HG02588 (cell line): ENCODE measurements around the gene TRAPPC14.
"Not testable (repeated sequence)": the region's sequence is repeated elsewhere in the genome, so short reads cannot be mapped to it uniquely, and the experiment has no call there.

Experiments used
- ATAC-seq: cut with Tn5 transposase; IDR thresholded peaks from one replicate; pipeline ENCODE4 v1.9.1; 2021; ENCODE audit warnings: mild to moderate bottlenecking, moderate library complexity; ENCODE audit not compliant: unreplicated experiment

The TRAPPC14 gene

DNA sequence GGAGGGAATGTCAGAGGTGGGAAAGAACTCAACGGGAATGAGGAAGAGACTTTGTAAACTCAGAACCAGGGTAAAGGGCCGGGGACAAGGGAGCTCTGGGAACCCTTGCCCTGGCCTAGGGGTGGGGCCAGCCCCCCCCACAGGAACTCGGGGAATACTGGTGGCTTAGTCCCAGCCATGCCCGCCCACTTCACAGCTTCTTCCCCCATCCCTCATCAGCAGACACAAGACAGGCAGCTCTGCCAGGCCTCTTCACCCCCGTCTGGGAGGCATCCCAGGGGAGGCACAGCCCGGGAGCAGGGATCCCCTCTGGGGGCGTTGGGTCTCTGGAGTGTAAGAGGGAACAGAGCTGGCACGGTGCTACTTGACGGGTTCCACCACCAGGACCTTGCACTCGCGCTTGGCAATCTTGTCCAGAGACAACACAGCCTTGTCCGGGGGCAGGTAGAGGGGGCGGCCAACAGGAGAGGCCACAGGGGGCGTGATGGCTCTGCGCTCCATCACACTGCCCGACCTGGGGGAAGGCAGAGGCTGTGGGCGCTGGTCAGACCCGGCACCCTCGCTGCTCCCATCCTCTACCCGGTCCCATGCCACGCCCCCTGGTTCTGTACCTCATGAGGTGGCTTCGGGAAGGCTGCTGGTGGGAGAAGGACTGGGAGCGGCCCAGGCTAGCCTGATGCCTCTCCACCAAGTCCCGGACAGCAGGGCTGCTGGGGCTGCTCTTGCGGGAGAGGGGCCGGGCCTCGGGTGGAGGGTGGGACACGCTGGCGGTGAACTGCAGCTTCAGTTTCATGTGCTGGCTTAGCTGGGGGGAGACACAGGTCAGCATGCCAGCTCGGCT is 3.7 kb downstream of the TRAPPC14 start:
- ATAC-seq, result no peak

- no peak for ATAC-seq
These were observed 4.6 kb downstream of the TRAPPC14 start for GRCh38 chr7:100153708-100154535.

DNA sequence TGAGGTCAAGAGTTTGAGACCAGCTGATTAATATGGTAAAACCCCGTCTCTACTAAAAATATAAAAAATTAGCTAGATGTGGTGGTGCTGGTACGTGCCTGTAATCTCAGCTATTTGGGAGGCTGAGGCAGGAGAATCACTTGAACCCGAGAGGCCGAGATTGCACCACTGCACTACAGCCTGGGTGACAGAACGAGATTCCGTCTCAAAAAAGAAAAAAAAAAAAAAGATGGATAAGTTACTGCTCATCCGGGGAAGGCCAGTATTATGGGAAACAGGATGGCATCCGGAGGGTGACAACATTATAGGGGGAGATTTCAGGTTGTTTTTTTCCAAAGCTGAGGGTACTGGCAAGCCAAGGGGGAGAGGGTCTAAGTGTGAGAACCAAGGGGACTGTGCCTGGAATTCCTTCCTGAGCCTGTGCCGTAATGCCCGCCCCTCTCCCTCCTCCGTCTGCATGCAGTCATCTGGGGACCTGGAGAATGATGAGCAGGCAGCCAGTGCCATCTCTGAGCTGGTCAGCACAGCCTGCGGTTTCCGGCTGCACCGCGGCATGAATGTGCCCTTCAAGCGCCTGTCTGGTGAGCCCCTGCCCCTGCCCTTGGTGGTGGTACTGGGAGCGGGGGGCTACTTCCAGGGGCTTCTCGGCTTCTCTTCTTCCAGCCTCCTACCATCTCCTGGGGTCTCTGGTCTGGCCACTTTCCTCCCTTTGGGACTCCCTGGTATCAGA is 5.4 kb downstream of the TRAPPC14 start:
- ATAC-seq, result no peak

DNA sequence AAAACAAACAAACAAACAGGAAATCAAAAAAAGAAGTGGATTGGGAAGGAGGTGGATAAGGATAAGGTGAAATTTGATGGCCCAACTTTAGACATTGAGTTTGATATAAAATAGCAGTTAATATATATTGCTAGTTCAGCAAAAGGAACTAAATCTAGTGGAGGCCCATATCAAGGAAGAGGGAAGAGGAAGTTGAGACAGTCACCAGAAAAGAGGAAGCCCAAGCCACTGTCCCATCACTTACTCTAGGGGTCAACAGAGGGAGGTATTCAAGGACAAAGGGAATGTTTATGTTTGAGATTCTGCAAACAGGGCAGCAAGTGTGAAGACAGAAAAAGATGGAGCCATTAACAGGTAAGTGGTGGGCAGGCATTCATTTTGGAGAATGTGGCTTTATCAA is 6.1 kb downstream of the TRAPPC14 start:
- no peak for ATAC-seq

- ATAC-seq, result peak; percentile 98
These were observed 9.8 kb downstream of the TRAPPC14 start, which contains the start of gene LAMTOR4 for GRCh38 chr7:100148559-100149328. Gene LAMTOR4, plus strand, starts transcription at chr7:100148918. Its CDS starts 55 bp downstream, at chr7:100148973.

GRCh38 chr7:100148225-100148558 is 10.3 kb downstream of the TRAPPC14 start:
- ATAC-seq, result no peak

DNA sequence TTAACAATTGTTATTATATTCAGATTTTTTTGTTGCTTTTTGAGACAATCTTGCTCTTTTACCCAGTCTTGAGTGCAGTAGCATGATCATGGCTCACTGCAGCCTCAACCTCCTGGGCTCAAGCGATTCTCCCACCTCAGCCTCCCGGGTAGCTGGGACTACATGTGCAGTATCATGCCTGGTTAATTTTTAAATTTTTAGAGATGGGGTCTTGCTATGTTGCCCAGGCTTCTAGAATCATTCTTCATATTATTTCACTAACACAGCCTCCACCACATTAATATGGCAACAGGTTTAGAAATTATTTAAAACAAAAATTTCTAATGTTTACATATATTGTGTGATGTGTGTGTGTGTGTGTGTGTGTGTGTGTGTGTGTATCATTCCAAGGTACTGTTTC is 11.2 kb downstream of the TRAPPC14 start:
- no peak for ATAC-seq

- ATAC-seq, result not testable (repeated sequence)
These were observed 12.2 kb downstream of the TRAPPC14 start for GRCh38 chr7:100146350-100146749.

DNA sequence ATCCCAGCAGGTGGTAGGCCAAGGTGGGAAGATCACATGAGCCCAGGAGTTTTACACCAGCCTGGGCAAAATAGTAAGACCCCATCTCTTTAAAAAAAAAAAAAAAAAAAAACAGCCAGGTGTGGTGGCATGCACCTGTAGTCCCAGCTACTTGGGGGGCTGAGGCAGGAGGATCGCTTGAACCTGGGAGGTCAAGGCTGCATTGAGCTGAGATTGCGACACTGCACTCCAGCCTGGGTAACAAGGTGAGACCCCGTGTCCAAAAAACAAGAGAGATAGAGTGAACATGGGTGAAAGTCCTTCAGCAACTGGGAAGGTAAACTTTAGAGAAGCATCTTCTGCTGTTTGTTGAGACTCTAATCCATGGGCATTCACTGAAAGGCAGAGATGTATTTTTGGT is 16.1 kb downstream of the TRAPPC14 start:
- no peak for ATAC-seq

- no peak for ATAC-seq
These were observed 17.0 kb downstream of the TRAPPC14 start for GRCh38 chr7:100141555-100141949.

DNA sequence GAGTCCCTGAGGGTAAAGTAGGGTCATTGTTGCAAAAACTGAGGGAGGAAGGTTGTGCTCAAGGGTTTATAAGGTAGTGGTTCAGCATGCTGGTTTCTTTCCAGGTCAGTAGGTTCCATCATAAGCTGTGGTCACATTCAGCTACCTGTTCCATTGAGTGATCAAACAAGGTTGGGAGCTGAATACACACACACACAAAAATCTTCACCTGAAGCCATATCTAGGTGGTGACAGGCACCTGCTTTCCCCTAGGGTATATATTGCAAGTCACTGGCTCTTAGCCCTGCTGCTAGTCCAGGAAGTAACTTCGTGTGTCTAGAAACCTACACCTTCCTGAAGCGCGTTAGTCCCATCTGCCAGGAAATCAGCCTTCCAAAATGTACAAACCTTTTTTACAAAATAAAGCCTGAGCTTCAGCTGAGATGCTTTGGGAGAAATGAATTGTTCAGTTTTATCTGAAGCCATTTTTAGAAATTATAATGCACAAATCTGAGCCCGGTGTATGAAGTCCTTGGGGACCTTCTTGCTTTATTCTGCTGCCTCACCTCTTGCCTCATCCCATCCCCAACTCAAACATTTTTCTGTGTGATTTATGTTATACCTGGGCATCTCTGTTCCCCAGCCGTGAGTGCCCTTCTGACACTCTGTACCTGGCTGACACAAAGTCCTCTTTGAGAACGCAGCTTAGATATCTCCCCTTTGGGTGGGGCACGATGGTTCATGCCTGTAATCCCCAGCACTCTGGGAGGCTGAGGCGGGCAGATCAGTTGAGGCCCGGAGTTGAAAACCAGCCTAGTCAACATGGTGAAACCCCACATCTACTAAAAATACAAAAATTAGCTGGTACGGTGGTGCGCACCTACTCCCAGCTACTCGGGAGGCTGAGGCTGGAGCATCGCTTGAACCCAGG is 20.4 kb downstream of the TRAPPC14 start:
- no peak for ATAC-seq

- peak; percentile 58 for ATAC-seq
These were observed 25.8 kb downstream of the TRAPPC14 start for GRCh38 chr7:100132697-100133151.

GRCh38 chr7:100132126-100132525 is 26.4 kb downstream of the TRAPPC14 start:
- no peak for ATAC-seq

GRCh38 chr7:100130608-100131453 is 27.7 kb downstream of the TRAPPC14 start:
- ATAC-seq, result no peak

DNA sequence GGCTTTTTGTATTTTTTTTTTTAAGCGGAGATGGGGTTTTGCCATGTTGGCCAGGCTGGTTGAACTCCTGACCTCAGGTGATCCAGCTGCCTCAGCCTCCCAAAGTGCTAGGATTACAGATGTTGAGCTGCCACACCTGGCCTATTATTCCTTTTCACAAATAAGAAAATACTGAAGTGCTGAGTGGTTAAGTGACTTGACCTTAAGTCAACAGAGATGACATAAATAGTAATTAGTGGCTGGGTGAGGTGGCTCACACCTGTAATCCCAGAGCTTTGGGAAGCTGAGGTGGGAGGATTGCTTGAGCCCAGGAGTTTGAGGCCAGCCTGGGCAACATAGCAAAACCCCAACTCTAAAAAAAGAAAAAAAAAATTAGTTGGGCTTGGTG is 28.3 kb downstream of the TRAPPC14 start:
- ATAC-seq, result not testable (repeated sequence)

DNA sequence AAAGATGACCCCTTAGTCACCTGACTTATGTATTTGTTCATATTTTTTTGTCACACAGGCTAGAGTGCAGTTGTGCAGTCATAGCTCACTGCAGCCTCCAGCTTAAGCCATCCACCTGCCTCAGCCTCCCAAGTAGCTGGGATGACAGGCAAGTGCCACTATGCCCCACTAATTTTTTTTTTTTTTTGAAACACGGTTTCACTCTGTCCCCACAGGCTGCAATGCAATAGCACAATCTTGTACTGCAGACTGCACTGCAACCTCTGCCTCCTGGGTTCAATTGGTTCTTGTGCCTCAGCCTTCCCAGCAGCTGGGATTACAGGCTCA is 29.9 kb downstream of the TRAPPC14 start:
- ATAC-seq, result no peak

- no peak for ATAC-seq
These were observed 30.5 kb downstream of the TRAPPC14 start for GRCh38 chr7:100127866-100128636.
